Measurements from ENCODE around the gene SPTLC3.

GRCh38 chr20:13149371-13150105 is 140.8 kb downstream of the SPTLC3 start:
- TF ChIP-seq CTCF (conservative IDR thresholded peaks at IDR 0.05; ENCODE audit: low read length) (no peak), EZH2phosphoT487 (IDR thresholded peaks at IDR 0.05; ENCODE audit: borderline replicate concordance, low read depth, low read length) (no peak)
